GM20000 (cell line): ENCODE measurements around the gene EML6.

Experiments
- DNase-seq: peaks from one replicate; pipeline ENCODE4 v3.0.0; 2012; ENCODE audit warnings: low spot score
- TF ChIP-seq, protein P1 (sequence below): IDR thresholded peaks from 2 replicates; pipeline ENCODE4 v1.5.1; 2012; ENCODE audit warnings: mild to moderate bottlenecking, control low read depth; ENCODE audit errors: extremely low read depth, missing control alignments

The EML6 gene

DNA sequence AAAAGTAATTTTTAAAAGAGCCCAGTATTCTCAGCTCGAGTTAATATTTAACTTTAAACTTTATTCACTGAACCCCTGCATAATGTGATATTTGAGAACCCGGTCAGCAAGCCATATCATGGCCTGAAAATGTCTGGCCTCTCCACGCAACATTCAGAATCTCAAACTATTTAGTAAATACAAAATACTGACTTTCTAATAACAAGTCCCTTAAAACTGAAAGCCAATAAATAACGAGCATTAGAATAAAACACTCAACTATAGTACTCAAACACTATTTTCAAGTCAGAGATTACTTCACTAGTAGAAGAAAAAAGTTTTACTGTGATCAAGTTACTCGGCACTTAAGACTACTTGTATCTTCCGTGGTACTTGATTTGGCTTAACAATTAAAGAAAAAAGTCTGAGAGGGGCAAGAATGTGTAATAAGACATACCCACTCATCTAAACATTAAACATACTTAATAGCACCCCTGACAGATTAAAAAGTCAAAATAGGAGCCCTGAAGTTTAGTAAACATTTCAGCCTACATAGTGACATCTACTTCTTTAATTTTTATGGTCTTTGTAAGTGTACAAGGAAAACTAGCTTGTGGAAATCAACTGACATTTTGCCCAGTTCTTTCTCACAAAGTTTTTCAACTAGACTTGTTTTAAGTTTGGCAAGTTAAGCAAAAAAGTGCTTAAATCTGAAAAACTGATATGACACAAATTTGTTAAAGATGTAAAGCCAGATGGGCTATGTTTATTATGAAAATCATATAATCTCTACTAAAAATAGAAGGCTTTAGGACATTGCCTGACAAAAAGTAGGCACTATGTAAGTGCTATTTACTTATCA, 288.6 kb downstream of the EML6 start:
- DNase-seq, result no peak
- TF ChIP-seq, protein P1, sequence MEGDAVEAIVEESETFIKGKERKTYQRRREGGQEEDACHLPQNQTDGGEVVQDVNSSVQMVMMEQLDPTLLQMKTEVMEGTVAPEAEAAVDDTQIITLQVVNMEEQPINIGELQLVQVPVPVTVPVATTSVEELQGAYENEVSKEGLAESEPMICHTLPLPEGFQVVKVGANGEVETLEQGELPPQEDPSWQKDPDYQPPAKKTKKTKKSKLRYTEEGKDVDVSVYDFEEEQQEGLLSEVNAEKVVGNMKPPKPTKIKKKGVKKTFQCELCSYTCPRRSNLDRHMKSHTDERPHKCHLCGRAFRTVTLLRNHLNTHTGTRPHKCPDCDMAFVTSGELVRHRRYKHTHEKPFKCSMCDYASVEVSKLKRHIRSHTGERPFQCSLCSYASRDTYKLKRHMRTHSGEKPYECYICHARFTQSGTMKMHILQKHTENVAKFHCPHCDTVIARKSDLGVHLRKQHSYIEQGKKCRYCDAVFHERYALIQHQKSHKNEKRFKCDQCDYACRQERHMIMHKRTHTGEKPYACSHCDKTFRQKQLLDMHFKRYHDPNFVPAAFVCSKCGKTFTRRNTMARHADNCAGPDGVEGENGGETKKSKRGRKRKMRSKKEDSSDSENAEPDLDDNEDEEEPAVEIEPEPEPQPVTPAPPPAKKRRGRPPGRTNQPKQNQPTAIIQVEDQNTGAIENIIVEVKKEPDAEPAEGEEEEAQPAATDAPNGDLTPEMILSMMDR, result no peak

DNA sequence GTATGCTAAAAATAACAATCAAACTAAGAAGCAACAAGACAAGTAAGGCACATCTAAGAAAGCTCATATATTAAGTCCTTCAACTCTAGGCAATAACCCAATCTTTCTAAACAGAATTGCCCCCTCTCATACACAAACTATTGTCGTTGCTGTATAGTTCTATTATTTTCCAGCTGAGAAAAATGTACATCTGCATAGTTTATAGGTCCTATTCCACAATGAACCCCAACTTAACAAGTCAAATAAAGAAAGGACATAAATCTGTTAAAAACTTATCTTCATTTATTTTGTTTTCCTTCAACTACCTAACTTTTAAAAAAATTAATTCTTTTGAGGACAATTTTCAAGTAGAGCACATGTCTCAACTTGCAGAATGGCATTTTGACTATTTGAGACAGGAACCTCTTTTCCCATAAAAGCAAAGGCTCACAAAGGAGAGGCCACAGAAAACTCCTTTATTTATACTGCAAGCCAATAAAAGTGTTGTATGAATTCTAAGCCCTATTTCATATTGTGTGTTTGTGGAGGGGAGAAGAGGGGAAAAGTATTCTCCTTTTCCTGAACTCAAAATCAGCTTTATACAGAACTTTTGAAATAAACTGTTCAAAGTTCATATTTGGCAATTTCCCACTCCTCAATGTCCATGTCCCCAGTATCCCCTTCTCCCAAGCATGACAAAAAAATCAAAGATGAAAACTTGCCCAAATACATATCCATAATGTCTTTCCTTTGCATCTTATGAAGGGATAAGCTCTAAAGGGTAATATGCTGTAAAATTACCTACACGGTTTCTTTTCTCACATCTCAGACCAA, 289.4 kb downstream of the EML6 start:
- no peak for DNase-seq
- TF ChIP-seq, protein P1, result no peak

DNA sequence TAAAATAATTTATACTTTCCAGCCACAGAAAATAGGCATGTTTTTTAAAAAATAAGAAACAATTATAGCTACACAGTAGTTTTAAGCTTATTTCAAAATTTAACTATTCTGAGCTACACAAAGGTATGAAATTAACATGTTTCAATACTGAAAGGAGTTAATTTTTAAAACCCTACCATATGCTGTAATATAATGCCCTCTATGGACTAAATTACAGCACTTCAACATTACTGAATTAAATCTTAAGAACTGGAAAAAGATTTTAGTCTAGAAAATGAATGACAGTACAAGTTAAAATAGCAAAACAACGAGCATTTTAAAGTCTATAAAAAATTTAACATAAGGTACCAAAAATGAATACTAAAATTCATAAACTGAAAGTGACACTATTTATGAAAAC, 290.5 kb downstream of the EML6 start:
- no peak for DNase-seq

DNA sequence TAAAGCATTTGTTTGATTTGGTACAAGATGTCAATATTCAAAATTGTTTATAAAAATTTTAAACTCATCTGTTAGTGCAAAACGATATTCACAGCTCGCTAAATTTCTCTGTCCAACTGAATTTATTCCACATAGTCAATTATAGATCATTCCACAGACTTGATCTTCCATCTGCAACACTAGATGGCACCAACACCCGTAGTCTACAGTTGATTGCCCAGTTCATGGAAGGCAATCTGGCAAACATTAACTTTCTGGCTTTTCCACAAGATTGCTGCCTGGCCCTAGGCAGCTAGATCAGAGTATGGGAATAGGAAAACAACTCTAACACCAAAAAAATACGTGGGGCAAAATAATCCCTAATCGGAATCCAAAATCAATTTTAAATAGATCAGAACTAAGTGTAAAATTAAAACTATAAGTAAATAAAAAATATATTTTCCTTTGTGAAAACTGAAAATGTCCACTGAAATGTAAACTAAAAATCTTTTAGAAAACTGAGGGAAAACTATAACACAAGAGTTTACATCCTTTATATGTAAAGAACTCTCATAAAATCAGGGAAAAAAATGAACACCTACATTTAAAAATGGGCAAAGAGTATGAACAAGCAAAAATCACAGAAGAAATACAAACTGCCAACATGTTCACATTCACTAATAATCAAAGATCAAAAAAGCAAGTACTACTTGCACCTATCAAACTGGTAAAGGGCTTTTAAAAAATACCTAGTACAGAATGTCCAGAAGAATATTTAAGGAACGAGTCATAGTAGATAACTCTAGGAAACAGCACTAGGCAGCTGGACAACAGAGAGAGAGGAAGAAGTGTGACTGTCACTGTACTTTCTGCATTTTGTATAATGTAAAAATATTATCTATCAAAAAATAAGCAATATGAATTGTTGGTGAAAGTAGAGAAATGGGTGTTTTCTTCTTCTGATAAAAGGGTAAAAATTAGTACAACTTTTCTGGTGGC, 291.8 kb downstream of the EML6 start:
- TF ChIP-seq, protein P1, result peak; percentile 36
- DNase-seq, result peak; percentile 21

More for the DNA sequence above, 290.5 kb downstream of the EML6 start:
- TF ChIP-seq, protein P1, result no peak

DNA sequence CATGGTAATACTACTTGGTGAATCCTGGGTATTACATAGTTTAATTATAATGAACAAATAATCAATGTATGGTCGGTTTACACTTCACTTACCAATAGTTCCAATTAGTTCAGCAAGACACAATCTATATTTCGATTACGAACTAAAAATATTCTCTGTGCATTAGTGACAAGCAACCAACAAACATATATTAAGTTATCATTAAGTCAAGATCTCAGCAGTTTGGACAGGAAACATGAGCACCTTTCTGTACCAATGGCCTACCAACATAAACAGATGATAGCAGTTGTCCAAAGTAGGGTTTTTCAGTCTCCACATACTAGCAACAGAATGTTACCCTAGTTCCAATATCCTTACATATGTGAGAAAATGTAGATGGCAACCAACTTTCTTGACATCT, 294.0 kb downstream of the EML6 start:
- DNase-seq, result no peak
- TF ChIP-seq, protein P1, result no peak

DNA sequence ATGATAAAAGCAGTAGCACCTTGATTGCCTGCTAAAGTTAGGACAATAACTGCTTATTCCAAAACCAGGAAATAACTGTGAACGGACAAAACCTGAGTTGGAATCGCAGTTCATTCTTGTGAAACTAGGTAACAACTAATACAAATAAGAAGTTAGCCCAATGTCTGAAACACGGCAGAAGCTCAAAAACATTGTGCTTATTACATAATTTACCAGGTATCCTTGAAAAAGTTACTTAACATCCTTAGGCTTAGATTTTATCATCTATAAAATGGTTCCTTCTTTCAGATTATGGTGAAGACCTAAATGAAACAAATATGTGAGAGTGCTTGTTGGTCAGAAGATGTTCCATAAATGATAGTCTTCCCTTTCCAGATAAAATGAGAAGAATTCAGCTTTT, 294.4 kb downstream of the EML6 start:
- DNase-seq, result no peak
- TF ChIP-seq, protein P1, result no peak
